Activated CD8-positive, alpha-beta memory T cell treated with anti-CD3 and anti-CD28 coated beads for 36 hours (primary cell): ENCODE data around the gene SHISA7. TPM values are rescaled to one million over a fixed set of nuclear protein-coding genes. Genes with fewer than 3 reads are reported as not detected.
"Not testable (repeated sequence)": the region's sequence is repeated elsewhere in the genome, so short reads cannot be mapped to it uniquely, and the experiment has no call there.

Source experiments
- CTCF ChIA-PET: fragments of 350-600 bp; sonication (Branson Sonifier 250); formaldehyde crosslinking; loops from one replicate; lab custom pipeline; 2021; ENCODE audit warnings: antibody characterized with exemption; lab: Charles Lee
- POLR2A ChIA-PET: fragments of 350-600 bp; sonication (Branson Sonifier 250); formaldehyde crosslinking; loops from one replicate; lab custom pipeline; 2021; ENCODE audit warnings: antibody characterized with exemption; lab: Charles Lee
- total RNA-seq, 2 experiments: library from RNA; stranded (reverse); gene quantifications; one replicate each; pipeline ENCODE4 v1.2.3, GENCODE V29; 2021

Gene SHISA7
- total RNA-seq, 2 experiments from 2014 or later, result not detected

DNA sequence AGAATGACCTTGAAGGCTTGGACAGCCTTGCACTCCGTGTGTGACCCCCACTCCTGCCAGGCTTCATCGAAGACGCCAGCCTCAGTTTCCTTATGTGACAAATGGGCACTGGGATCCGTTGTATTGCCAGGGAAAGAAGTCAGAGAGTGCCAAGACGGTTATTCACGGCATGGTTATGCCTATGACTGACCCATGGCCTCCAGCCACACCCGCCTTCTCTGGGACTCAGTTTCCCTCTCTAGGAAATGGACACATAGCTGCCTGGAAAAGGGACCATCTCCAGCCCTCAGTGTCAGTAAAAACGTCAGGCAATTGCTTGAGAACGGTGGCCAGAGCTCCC, 34.6 kb downstream of the SHISA7 start:
- ChIA-PET CTCF (interaction anchor here (1.0 to 1.4 kb wide), 3 partner anchors 24 to 106 kb away, joined by 3 to 6 read pairs (median 4); partner anchors contain the start of gene TMEM238), POLR2A (interaction anchor here (0.5 to 2.4 kb wide), 4 partner anchors 19 to 132 kb away, joined by 3 to 14 read pairs (median 4); partner anchors contain the start of gene TMEM238)

DNA sequence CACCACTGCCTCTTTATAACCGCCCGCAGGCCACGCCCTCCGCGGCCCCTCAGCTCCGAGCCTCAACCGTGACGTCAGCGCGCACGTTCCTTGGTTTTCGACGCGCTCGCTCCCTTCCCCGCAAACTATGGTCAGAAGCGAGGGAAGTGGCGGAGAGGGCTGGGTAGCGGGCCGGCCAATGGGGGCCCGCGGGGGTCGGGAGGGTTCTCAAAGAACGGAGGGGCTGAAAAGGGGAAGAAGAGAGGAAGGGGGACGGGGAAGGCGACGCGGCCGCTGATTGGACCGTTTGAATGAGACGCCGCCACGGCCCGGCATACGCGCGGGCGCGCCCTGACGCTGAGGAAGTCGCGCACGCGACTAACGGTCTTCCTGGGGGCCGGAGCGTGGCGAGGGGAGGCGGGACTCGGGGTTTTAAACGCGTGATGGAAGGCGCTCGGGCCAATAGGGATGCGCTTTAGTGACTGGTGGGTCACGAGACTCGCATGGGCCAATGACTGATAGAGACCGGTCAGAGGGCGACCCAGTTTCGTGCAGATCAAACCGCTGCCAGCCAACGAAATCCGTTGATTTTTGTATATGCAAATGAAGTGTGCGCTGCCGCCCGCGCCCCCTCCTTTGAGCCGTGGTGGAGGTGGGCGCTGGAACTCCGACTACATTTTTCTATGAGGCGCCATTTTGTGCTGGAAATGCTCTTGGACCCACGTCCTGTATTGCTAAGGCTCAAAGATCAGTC, 35.1 kb downstream of the SHISA7 start:
- CTCF ChIA-PET, result interaction anchor here (1.0 to 1.8 kb wide), 5 partner anchors 20 to 106 kb away, joined by 3 to 6 read pairs (median 4); partner anchors contain the start of gene TMEM238

DNA sequence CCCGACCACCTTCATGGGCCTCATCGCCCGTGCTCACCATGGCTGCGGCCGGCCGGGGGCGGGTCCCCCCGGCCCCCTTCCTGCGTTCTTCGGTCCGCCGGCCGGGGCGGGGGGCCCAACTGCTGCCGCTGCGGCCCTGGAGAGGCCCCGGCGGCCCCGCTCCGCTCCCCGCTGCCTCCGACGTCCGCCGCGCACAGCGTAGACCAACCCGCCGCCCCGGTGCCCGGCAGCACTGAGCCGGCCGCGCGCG, 35.6 kb downstream of the SHISA7 start, which contains the start of gene UBE2S:
Gene UBE2S, minus strand, starts transcription at position 239 of the 250 bp plus-strand sequence. Its CDS starts 199 bp downstream, at position 40.
- POLR2A ChIA-PET, result interaction anchor here (0.6 to 3.2 kb wide), 10 partner anchors 8 to 152 kb away, joined by 3 to 26 read pairs (median 9); partner anchors contain the start of genes HSPBP1, KMT5C, PPP6R1 and RPL28
- CTCF ChIA-PET, result interaction anchor here (1.0 to 1.8 kb wide), 2 partner anchors 19 to 23 kb away, joined by 3 to 5 read pairs; partner anchors contain the start of gene TMEM238

More for the DNA sequence above, 35.1 kb downstream of the SHISA7 start:
- POLR2A ChIA-PET, result interaction anchor here (0.5 to 3.2 kb wide), 12 partner anchors 9 to 152 kb away, joined by 3 to 26 read pairs (median 7); partner anchors contain the start of genes HSPBP1, KMT5C, PPP6R1 and RPL28

DNA sequence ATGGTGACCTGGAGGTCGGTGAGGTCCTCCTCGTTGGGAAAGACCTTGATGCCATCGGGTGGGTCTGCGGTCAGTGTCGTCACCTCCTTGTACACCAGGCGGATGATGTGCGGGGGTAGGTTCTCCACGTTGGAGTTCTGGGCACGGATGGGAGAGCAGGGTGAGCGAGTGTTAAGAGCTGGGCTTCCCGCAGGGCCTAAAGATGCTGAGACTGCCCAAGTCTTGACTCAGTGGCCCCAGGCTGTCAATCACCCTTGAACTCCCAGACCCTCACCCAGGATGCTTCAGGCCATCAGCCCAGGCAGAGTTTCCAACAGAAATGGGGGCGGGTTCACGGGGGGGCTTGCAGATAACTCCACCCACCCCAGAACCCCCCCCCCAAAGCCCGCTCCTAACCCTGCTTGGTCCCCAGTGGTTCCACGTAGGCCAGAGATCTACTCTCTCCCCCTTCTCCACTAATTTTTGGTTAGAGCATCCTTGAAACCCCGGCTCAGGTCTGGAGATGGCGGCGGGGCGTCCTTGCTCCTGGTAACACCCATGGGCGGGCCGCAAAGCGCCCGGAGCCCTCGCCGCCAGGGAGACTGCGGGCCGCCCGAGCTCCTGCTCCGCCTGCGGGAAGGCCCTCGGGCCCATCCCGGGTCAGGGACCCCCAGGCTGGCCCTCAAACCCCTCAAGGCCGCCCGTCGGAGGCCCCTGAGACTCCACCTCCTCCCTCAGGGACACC, 36.1 kb downstream of the SHISA7 start:
- ChIA-PET POLR2A (interaction anchor here (0.6 to 3.2 kb wide), 10 partner anchors 8 to 151 kb away, joined by 3 to 26 read pairs (median 9); partner anchors contain the start of genes HSPBP1, KMT5C, PPP6R1 and RPL28), CTCF (interaction anchor here (0.6 to 1.8 kb wide), 4 partner anchors 19 to 246 kb away, joined by 3 to 5 read pairs (median 4); partner anchors contain the start of gene TMEM238)

DNA sequence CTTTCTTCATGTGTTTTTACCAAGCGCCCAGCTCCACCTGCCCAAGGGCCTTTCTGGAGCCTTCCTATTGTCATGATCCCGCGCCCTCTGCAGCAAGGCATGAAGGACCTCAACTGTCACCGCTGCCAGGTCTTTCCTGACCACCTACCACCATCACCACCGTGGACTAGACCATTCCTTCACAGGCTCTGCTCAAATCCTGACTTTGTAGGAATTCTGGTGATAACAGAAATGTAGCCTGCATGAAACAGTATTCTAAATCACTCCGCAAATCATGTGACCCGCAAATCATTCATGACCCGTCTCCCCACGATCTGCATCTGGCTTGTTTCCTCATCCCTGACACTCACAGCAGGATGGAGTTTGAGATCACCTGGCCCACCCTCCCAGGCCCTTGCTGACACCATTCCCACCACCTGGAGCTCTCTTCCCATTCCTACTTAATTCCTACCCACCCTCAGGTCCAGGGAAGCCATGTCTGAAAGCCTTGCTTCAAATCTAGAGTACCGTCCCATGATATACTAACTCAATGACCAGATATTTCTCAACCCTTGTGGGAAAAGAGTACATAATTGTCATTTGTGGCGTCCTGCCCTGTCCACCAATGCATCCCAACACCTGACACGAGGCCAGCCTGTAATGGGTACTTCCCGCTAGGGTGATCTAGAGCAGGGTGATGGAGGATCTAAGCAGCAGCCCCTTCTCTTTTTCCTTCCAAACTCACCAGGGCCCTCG, 36.8 kb downstream of the SHISA7 start:
- ChIA-PET POLR2A (interaction anchor here (2.4 to 3.2 kb wide), 3 partner anchors 17 to 22 kb away, joined by 14 to 26 read pairs (median 16); partner anchors contain the start of genes RPL28 and TMEM238), CTCF (interaction anchor here (1.0 to 1.8 kb wide), 3 partner anchors 12 to 104 kb away, joined by 3 to 5 read pairs (median 4); partner anchors contain the start of gene TMEM238)

DNA sequence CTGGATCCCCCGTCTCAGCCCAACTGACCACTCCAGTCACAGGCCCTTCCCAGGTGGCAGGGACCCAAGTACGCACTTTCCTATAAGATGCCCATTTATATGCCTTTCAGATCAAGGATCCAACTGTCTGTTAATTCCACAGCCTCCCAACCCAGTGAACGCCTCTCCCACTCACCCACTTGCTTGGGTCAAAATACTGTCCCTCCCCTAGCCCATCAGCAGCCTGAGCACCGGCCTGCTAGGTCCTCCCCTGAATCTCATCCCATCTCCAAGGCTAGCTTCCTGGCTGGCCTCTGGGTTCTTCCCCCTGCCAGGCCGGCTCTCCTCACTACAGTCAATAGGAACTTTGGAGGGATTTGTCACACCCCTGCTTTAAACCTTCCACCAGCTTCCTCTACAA, 37.5 kb downstream of the SHISA7 start:
- ChIA-PET POLR2A (interaction anchor here (2.5 to 3.2 kb wide), 2 partner anchors 19 to 22 kb away, joined by 16 to 26 read pairs; partner anchors contain the start of genes RPL28 and TMEM238), CTCF (interaction anchor here (1.0 to 1.2 kb wide), 2 partner anchors 13 to 103 kb away, joined by 3 to 4 read pairs; no protein-coding TSS in a partner anchor)

DNA sequence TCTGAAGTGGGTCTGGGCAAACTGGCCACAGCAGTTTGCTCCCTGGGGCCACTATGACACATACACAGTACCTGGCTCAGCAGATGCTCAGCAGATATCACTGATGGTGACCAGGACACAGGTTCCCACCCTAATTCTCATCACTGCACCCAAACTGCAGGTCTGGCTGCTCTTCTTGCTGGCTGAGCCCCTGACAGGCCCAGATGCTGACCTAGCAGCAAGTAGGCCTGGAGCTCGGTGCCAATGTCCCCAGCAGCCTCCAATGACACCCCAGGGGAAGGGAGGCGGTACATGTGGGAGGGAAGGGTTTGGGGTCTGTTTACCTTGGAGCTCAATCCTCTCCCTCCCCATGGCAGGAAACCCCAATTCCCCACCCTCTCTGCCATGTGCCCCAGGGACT, 40.6 kb downstream of the SHISA7 start:
- POLR2A ChIA-PET, result interaction anchor here (2.2 to 3.0 kb wide), 2 partner anchors 12 to 14 kb away, joined by 5 to 7 read pairs; no protein-coding TSS in a partner anchor
- CTCF ChIA-PET, result no interaction called here

DNA sequence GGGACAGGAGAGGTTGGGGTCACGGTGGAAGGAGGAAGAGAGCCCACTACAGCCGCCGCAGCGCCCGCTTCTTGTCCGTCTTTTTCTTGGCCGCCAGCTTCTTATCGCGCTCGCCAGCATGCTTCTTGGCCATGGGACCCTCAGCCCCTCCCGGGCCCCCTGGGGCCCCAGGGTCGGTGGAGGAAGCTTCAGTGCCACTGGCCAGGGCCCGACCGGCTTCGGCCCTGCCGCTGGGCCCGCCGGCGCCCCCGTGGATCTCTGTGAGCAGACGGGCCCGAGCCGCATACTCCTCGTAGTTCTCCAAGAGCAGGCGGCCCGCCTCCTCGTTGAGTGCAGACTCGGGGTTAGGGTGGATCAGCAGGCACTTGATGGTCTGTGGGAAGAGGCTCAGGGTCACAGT, 41.7 kb downstream of the SHISA7 start:
- CTCF ChIA-PET, result not testable (repeated sequence)
- POLR2A ChIA-PET, result interaction anchor here (2.2 to 3.0 kb wide), 2 partner anchors 11 to 13 kb away, joined by 5 to 7 read pairs; no protein-coding TSS in a partner anchor

DNA sequence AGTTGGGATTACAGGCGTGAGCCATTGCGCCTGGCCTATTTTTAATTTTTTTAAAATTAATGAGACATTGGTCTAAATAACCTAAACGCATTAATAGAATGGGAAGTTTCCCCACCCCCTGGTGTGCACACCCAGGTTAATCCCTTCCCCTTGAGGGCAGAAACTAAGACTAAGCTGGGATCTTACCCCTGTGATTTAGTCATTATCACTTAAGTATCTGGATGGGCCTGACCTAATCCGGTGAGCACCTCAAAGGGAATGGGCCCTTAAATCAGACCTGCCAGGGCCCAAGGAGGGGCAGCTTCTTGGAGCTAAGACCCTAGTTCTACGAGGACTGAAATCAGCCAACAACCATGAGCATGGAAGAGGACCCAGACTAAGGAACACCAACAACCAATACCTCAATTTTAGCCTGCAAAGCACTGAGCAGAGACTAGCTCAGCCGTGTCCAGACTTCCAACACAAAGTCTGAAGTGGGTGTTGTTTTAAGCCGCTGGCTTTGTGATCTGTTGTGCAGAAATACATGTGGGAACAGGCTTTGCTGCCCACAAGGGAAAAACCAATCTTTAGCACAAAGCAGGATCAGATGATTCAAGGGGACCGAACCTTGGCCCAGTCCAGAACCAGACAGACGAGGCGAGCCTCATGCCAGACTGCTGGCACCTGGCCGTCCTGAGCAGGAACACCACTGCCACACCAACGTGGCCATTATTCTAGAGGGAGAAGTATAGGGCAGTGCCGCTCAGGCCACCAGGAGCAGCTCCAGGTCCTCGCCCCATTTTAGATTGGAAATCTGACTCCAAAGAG, 42.6 kb downstream of the SHISA7 start:
- ChIA-PET CTCF (no interaction called here), POLR2A (interaction anchor here (2.2 to 3.0 kb wide), 2 partner anchors 10 to 12 kb away, joined by 5 to 7 read pairs; no protein-coding TSS in a partner anchor)

DNA sequence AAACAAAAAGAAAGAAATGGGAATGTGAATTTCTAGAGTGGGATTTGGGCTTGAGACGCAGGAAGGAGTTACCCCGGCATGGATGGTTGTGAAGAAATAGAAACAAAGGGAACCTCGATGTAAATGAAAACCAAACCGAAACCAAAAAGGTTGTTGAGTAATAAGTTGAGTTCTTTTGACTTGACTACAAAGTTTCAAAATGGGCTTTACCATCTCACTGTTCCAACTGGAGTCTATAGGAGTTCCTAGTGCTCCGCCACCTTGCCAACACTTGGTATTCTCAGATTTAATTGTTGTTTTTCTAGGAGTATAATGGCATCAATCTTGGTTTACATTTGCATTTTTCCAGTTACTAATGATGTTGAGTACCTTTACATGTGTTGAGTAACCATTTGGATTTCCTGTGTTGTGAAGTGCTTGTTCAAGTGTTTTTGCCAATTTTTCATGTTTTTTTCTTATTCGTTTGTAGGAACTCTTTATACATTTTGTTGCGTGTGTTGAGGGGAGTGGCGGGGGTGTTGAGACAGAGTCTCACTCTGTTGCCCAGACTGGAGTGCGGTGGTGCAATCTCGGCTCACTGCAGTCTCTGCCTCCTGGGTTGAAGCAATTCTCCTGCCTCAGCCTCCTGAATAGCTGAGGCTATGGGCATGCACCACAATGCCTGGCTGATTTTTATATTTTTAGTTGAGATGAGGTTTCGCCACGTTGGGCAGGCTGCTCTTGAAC, 44.7 kb downstream of the SHISA7 start:
- CTCF ChIA-PET, result no interaction called here

DNA sequence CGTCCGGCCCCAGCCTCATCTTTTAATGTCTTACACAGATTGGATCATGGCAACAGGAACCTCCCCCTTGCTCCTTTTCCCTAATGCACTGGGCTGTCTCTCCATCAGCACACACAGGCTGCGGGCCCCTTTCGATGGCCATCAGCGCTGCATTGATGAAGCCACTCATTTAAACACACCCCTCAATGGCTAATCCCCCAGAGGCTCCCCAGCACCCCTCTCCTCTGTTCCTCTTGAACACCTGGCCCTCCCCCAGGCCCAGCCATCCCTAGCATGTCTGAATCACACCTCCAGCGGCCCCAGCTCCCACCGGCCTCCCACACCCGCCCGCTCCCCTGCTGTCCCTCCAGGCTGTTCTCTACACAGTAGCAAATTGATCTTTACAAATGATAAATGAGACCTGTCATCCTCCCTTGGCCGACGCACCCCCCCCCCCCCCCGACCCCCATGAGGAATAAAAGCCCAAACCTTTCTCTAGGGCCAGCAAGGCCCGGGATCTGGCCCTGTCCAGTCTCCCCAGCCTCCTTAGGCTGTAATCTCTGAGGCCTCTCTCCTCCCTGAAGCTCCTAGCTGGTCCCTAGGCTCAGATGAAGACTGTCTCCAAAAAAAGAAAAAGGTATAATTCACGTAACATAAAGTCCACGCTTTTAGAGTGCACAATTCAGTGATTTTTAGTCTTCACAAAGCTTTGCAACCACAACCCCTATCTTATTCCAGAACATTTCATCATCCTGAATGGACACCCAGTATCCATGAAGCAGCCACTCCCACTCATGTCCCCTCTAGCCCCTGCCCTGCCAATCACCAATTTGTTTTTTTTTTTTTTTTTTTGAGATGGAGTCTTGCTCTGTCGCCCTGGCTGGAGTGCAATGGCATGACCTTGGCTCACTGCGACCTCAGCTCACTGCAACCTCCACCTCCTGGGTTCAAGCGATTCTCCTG, 50.0 kb downstream of the SHISA7 start:
- POLR2A ChIA-PET, result interaction anchor here (0.6 to 1.6 kb wide), 2 partner anchors 14 to 157 kb away, joined by 3 read pairs; no protein-coding TSS in a partner anchor
- CTCF ChIA-PET, result no interaction called here

More for the DNA sequence above, 44.7 kb downstream of the SHISA7 start:
- POLR2A ChIA-PET, result interaction anchor here (1.4 kb wide), 1 partner anchor 12 kb away, joined by 6 read pairs; the partner anchor contains the start of gene RPL28

DNA sequence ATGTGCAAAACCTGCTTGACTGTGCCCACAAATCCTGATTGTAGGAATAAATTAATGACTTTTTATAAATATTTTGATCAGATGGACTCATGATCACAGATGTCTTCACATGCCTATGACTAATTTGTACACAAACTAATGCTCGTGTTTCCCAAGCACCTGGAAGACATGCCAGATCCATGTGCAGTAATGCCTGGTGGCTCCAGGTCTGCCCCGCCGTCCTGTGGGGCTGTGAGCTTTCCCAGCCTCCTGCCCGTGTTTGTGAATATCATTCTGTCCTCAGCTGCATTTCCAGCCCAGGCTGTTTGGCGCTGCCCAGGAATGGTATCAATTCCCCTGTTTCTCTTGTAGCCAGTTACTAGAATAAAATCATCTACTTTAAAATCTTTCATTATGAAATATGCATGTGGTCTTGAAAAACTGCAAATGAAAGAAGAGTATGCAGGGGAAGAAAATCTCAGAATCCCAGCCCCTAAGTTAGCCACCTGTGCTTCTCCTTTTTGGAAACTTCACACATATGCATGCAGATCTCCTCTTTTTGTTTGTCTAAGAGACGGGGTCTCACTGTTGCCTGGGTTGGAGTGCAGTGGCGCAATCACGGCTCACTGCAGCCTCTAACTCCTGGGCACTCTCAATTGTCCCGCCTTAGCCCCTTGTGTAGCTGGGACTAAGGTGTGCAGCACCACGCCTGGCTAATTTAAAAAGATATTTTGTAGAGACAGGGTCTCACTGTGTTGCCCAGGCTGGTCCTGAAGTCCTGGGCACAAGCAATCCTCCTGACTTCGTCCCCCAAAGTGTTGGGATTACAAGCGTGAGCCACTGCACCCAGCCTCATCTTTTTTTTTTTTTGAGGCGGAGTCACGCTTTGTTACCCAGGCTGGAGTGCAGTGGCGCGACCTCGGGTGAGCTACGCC, 51.1 kb downstream of the SHISA7 start:
- ChIA-PET CTCF (no interaction called here), POLR2A (interaction anchor here (0.6 kb wide), 1 partner anchor 156 kb away, joined by 3 read pairs; no protein-coding TSS in a partner anchor)

DNA sequence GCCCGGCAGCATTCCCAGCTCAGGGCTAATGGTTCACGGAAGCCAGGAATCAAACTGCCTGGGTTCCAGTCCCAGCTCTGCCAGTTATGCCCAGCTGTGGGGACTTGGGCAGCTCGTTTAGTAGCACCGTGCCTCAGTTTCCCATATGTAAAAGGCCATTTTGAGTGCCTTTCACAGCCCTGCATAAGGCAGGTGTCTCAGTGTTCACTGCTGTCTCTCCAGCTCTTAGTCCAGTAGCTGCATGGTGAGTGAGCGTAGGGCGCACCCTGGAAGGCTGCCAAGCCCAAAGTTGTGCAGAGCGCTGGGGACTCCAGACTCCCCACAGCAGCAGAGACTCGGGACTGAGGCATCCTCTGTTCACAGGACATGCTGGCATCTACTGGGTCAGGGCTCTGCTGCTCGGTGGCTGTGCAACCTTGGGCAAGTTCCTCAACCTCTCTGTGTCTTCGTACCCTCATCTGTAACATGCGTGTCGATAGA, 51.9 kb downstream of the SHISA7 start:
- POLR2A ChIA-PET, result interaction anchor here (1.2 to 3.6 kb wide), 2 partner anchors 10 to 16 kb away, joined by 5 to 14 read pairs; partner anchors contain the start of gene UBE2S
- CTCF ChIA-PET, result interaction anchor here (2.0 kb wide), 1 partner anchor 89 kb away, joined by 6 read pairs; no protein-coding TSS in a partner anchor

DNA sequence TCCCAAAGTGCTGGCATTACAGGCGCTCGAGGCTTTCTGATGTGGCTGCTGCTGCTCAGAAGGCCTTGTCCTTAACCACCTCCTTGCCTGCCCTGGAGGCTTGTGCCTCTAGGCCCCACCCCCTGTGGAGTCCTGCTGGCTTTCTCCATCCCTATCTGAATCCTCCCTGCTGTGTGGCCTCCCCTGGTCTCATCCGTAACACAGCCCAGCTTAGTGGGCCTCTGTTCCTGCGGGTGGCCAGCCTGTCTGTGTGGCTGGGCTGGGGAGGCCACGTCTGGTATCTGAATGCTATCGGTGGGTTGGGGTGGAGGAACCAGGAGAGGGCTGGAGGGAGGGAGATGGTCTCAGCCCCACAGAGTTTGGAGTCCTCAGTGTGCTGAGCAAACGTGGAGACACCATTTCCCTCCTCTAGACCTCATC, 52.6 kb downstream of the SHISA7 start:
- POLR2A ChIA-PET, result interaction anchor here (1.2 to 3.6 kb wide), 3 partner anchors 11 to 17 kb away, joined by 5 to 14 read pairs (median 8); partner anchors contain the start of gene UBE2S
- CTCF ChIA-PET, result interaction anchor here (2.0 kb wide), 1 partner anchor 89 kb away, joined by 6 read pairs; no protein-coding TSS in a partner anchor
